Measurements from ENCODE around the gene RANBP9.

The RANBP9 gene

GRCh38 chr6:13638626-13639025, 73.0 kb downstream of the RANBP9 start (continued):
- TF ChIP-seq REST (tag by site-specific recombination; IDR thresholded peaks at IDR 0.05) (no peak), ZNF391 (tag by site-specific recombination; IDR thresholded peaks at IDR 0.05; ENCODE audit: borderline replicate concordance, low read depth) (no peak), ZBTB26 (tag by site-specific recombination; optimal IDR thresholded peaks at IDR 0.05) (no peak), ZNF354C (tag by site-specific recombination; IDR thresholded peaks at IDR 0.05; ENCODE audit: borderline replicate concordance, low read depth) (no peak)

GRCh38 chr6:13638014-13638413, 73.6 kb downstream of the RANBP9 start:
- no peak overlapping the region for H3K27ac ChIP-seq (ENCODE audit: extremely low read depth, low read depth, low read length)
- H3K36me3 ChIP-seq (ENCODE audit: control insufficient read depth in 2 of 2, insufficient read depth in 1 of 2, low read length in 2 of 2): peaks cover 12 to 43% of the 10 kb centered on the region in 2 experiments
- ChIA-PET POLR2A (interaction anchor here (0.5 kb wide), 1 partner anchor 21 kb away, joined by 3 read pairs; no protein-coding TSS in a partner anchor), CTCF (interaction anchor here (1.2 to 2.7 kb wide), 2 partner anchors 13 to 60 kb away, joined by 3 to 9 read pairs; no protein-coding TSS in a partner anchor)
- no peaks in the 10 kb centered on the region for H3K9me3 ChIP-seq (ENCODE audit: control insufficient read depth, insufficient read depth, low read depth, low read length)
- no peaks in the 10 kb centered on the region for H3K4me1 ChIP-seq (ENCODE audit: control insufficient read depth, insufficient read depth, low read length)
- 0 out of 2 replicates have a peak, but pooled peaks have one; percentile 40 for TF ChIP-seq ATF2 (tag by site-specific recombination; IDR thresholded peaks at IDR 0.05; ENCODE audit: low read depth)
- TF ChIP-seq ZNF121 (tag by site-specific recombination; IDR thresholded peaks at IDR 0.05): no peak
- peak; percentile 57; the same call in 1 of the 2 replicates for TF ChIP-seq ZNF664 (tag by site-specific recombination; IDR thresholded peaks at IDR 0.05)
- H3K4me3 ChIP-seq (ENCODE audit: low read depth, low read length): no peak overlapping the region

GRCh38 chr6:13635948-13636658, 75.5 kb downstream of the RANBP9 start:
- Histone ChIP-seq H3K4me3 (ENCODE audit: low read depth, low read length) (no peak overlapping the region), H3K27ac (ENCODE audit: extremely low read depth, low read depth, low read length) (no peak overlapping the region), H3K36me3 (ENCODE audit: control insufficient read depth in 2 of 2, insufficient read depth in 1 of 2, low read length in 2 of 2) (peaks cover 12 to 52% of the 10 kb centered on the region in 2 experiments), H3K9me3 (ENCODE audit: control insufficient read depth, insufficient read depth, low read depth, low read length) (no peaks in the 10 kb centered on the region), H3K4me1 (ENCODE audit: control insufficient read depth, insufficient read depth, low read length) (no peaks in the 10 kb centered on the region)
- ChIA-PET CTCF (interaction anchor here (0.6 to 4.6 kb wide), 3 partner anchors 11 to 745 kb away, joined by 4 to 26 read pairs (median 5); no protein-coding TSS in a partner anchor), POLR2A (interaction anchor here (1.2 to 1.5 kb wide), 2 partner anchors 11 to 21 kb away, joined by 3 to 6 read pairs; partner anchors contain the start of gene NOL7)
- TF ChIP-seq ZNF341 (tag by site-specific recombination; IDR thresholded peaks at IDR 0.05; ENCODE audit: low read depth) (peak; percentile 62), HIC1 (tag by site-specific recombination; IDR thresholded peaks at IDR 0.05) (no peak)
